H1 (cell line): ENCODE measurements around the gene BRS3. TPM values are rescaled to one million over a fixed set of nuclear protein-coding genes. Genes with fewer than 3 reads are reported as not detected.

Experiments used
- ATF3 ChIP-seq: IDR thresholded peaks from 2 replicates; pipeline ENCODE4 v1.6.1; 2011; ENCODE audit warnings: low read depth, mild to moderate bottlenecking, low read length; ENCODE audit not compliant: insufficient read depth
- CREB1 ChIP-seq: IDR thresholded peaks from 2 replicates; pipeline ENCODE4 v1.6.1; 2012; ENCODE audit warnings: inconsistent platforms
- CTBP2 ChIP-seq: IDR thresholded peaks from 2 replicates; pipeline ENCODE4 v1.7.0; 2011; ENCODE audit warnings: borderline replicate concordance, mild to moderate bottlenecking, moderate library complexity, mixed read lengths, low read length; ENCODE audit not compliant: insufficient read depth, insufficient read length
- E2F6 ChIP-seq: IDR thresholded peaks from 2 replicates; pipeline ENCODE4 v1.6.1; 2012; ENCODE audit warnings: inconsistent platforms
- EZH2 ChIP-seq: fragments of 200-600 bp; sonication (generic); IDR thresholded peaks from 2 replicates; pipeline ENCODE4 v1.7.1; 2012; ENCODE audit warnings: low read depth, mild to moderate bottlenecking, moderate library complexity, low read length, inconsistent platforms; ENCODE audit not compliant: severe bottlenecking
- GABPA ChIP-seq: IDR thresholded peaks from 2 replicates; pipeline ENCODE4 v1.6.1; 2011; ENCODE audit warnings: mild to moderate bottlenecking, low read length, moderate library complexity, borderline replicate concordance; ENCODE audit not compliant: insufficient read depth
- HDAC2 ChIP-seq, 2 experiments: fragments of 300-600 bp in 1 of 2; sonication (generic) in 1 of 2; IDR thresholded peaks; 2 replicates each; pipeline ENCODE4 v1.6.1; 2011 to 2012; ENCODE audit warnings: low read depth in 2 of 2, low read length in 2 of 2, mild to moderate bottlenecking in 2 of 2, moderate library complexity in 2 of 2, borderline replicate concordance in 1 of 2, inconsistent platforms in 1 of 2
- PHF8 ChIP-seq: fragments of 200-600 bp; sonication (generic); conservative IDR thresholded peaks from 2 replicates; pipeline ENCODE4 v1.7.1; 2012; ENCODE audit warnings: low read depth, mild to moderate bottlenecking, inconsistent platforms, low read length, moderate library complexity
- POLR2A ChIP-seq, 2 experiments: IDR thresholded peaks; 1 replicate in 1 of 2; 2 replicates in 1 of 2; pipeline ENCODE4 v1.6.1; 2011; ENCODE audit warnings: low read depth in 2 of 2, low read length in 2 of 2, mild to moderate bottlenecking in 2 of 2; ENCODE audit errors: control extremely low read depth in 1 of 2
- TAF1 ChIP-seq: IDR thresholded peaks from 2 replicates; pipeline ENCODE4 v1.6.1; 2011; ENCODE audit warnings: mild to moderate bottlenecking, low read depth, low read length
- TAF7 ChIP-seq: optimal IDR thresholded peaks from 2 replicates; pipeline ENCODE3; 2011; ENCODE audit warnings: low read depth, mild to moderate bottlenecking, inconsistent platforms, low read length, moderate library complexity, borderline replicate concordance
- polyA plus RNA-seq, 7 experiments: library from polyadenylated mRNA; depleted of rRNA in 3 of 7; stranded (reverse) in 5 of 7; unstranded in 2 of 7; fragments of >200 nt in 5 of 7; fragments of 200-250 nt in 2 of 7; gene quantifications; 1 replicate in 5 of 7; 2 replicates in 1 of 7; 4 replicates in 1 of 7; pipeline versions ENCODE4 v1.2.1 to v1.2.3, GENCODE V29; 2011 to 2013; ENCODE audit warnings: missing spikeins in 2 of 7, mixed read lengths in 2 of 7
- total RNA-seq: library from RNA; stranded (reverse); fragmentation: NEBNext Ultra II Directional; extraction: Animal tissue kit (Norgen Biotek cat#: 25700); gene quantifications from 2 replicates; pipeline ENCODE4 v1.2.1, GENCODE V29; 2021

Gene BRS3
- total and polyA plus RNA-seq, 2 of the 8 experiments (the other 6 are each of a cell fraction or from before 2014, with no cell fraction given): not detected

GRCh38 chrX:136496764-136497555, 9.2 kb downstream of the BRS3 start (continued):
- TF ChIP-seq GABPA: no peak
- no peak for TF ChIP-seq HDAC2 (IDR thresholded peaks at IDR 0.05; ENCODE audit: borderline replicate concordance in 1 of 2, low read depth in 2 of 2, low read length in 2 of 2)
- no peak for TF ChIP-seq CTBP2
- TF ChIP-seq TAF1: peak; percentile 63; the same call in 1 of the 2 replicates
- peak; percentile 94 for TF ChIP-seq CREB1
- peak; percentile 82 for TF ChIP-seq PHF8
- TF ChIP-seq EZH2: no peak
- peak in 1 of 2 experiments; percentile 54 for TF ChIP-seq POLR2A (IDR thresholded peaks at IDR 0.05; ENCODE audit: control extremely low read depth in 1 of 2, low read depth in 2 of 2, low read length in 2 of 2)
- TF ChIP-seq E2F6: no peak
- TF ChIP-seq ATF3: peak; percentile 44; the same call in 1 of the 2 replicates
- no peak for TF ChIP-seq TAF7
